Liver (tissue), 2 donors: ENCODE results near the gene MLF2.

Experiments used
- YY1 ChIP-seq: IDR thresholded peaks from 2 replicates; pipeline ENCODE4 v1.6.1; 2016; ENCODE audit warnings: antibody characterized with exemption, mild to moderate bottlenecking
- TF ChIP-seq, protein P1 (sequence below): IDR thresholded peaks from 2 replicates; pipeline ENCODE4 v1.6.1; 2016; ENCODE audit warnings: antibody characterized with exemption
- TF ChIP-seq, protein P2 (sequence below): fragments of 150-350 bp; IDR thresholded peaks from 2 replicates; pipeline ENCODE4 v1.5.1; 2017; ENCODE audit warnings: improper control_type of control experiment, low read depth, low read length; ENCODE audit not compliant: missing input control
- donor health status: healthy.

DNA sequence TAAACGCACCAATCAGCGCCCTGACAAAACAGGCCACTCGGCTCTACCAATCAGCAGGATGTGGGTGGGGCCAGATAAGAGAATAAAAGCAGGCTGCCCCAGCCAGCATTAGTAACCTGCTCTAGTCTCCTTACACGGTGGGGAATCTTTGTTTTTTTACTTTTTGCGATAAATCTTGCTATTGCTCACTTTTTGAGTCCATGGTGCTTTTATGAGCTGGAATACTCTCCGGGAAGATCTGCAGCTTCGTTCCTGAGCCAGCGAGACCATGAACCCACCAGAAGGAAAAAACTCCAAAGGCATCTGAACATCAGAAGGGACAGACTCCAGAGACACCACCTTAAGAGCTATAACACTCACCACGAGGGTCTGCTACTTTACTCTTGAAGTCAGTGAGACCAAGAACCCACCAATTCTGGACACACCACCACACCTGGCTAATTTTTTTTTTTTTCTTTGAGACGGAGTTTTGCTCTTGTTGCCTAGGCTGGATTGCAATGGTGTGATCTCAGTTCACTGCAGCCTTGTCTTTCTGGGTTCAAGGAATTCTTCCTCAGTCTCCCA lies 36.0 kb downstream of the MLF2 start:
- TF ChIP-seq, protein P1, sequence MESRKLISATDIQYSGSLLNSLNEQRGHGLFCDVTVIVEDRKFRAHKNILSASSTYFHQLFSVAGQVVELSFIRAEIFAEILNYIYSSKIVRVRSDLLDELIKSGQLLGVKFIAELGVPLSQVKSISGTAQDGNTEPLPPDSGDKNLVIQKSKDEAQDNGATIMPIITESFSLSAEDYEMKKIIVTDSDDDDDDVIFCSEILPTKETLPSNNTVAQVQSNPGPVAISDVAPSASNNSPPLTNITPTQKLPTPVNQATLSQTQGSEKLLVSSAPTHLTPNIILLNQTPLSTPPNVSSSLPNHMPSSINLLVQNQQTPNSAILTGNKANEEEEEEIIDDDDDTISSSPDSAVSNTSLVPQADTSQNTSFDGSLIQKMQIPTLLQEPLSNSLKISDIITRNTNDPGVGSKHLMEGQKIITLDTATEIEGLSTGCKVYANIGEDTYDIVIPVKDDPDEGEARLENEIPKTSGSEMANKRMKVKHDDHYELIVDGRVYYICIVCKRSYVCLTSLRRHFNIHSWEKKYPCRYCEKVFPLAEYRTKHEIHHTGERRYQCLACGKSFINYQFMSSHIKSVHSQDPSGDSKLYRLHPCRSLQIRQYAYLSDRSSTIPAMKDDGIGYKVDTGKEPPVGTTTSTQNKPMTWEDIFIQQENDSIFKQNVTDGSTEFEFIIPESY: no peak
- TF ChIP-seq, protein P2, sequence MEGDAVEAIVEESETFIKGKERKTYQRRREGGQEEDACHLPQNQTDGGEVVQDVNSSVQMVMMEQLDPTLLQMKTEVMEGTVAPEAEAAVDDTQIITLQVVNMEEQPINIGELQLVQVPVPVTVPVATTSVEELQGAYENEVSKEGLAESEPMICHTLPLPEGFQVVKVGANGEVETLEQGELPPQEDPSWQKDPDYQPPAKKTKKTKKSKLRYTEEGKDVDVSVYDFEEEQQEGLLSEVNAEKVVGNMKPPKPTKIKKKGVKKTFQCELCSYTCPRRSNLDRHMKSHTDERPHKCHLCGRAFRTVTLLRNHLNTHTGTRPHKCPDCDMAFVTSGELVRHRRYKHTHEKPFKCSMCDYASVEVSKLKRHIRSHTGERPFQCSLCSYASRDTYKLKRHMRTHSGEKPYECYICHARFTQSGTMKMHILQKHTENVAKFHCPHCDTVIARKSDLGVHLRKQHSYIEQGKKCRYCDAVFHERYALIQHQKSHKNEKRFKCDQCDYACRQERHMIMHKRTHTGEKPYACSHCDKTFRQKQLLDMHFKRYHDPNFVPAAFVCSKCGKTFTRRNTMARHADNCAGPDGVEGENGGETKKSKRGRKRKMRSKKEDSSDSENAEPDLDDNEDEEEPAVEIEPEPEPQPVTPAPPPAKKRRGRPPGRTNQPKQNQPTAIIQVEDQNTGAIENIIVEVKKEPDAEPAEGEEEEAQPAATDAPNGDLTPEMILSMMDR: no peak
- no peak for TF ChIP-seq YY1
